Loucy (cell line): ENCODE data around the gene HMX1.

Experiments used
- H2AFZ ChIP-seq: fragments of 200-600 bp; sonication (generic); 2 replicates; pipeline ENCODE4 v1.6.0; 2016; ENCODE audit warnings: antibody characterized with exemption, mild to moderate bottlenecking, low read length, moderate library complexity
- H3F3A ChIP-seq: fragments of 200-600 bp; 2 replicates; pipeline ENCODE4 v1.6.0; 2016; ENCODE audit warnings: antibody characterized with exemption, low read depth, mild to moderate bottlenecking
- H3K27me3 ChIP-seq: fragments of 200-600 bp; sonication (generic); 2 replicates; pipeline ENCODE4 v1.6.1; 2014; ENCODE audit warnings: low read length, mild to moderate bottlenecking; ENCODE audit not compliant: insufficient read depth, poor library complexity, severe bottlenecking
- H3K36me3 ChIP-seq: fragments of 200-600 bp; sonication (generic); 2 replicates; pipeline ENCODE4 v1.6.1; 2016; ENCODE audit warnings: low read length; ENCODE audit not compliant: insufficient read depth
- H3K4me1 ChIP-seq: fragments of 200-600 bp; sonication (generic); 2 replicates; pipeline ENCODE4 v1.5.1; 2014; ENCODE audit warnings: low read length, mild to moderate bottlenecking; ENCODE audit not compliant: insufficient read depth, poor library complexity, severe bottlenecking
- H3K4me2 ChIP-seq: fragments of 200-600 bp; sonication (generic); 2 replicates; pipeline ENCODE4 v1.6.0; 2014; ENCODE audit warnings: antibody characterized with exemption, low read length, low read depth, mild to moderate bottlenecking; ENCODE audit not compliant: poor library complexity, severe bottlenecking
- H3K4me3 ChIP-seq: fragments of 200-600 bp; sonication (generic); 2 replicates; pipeline ENCODE4 v1.5.1; 2014; ENCODE audit warnings: low read length, mild to moderate bottlenecking, mixed read lengths; ENCODE audit not compliant: poor library complexity, severe bottlenecking
- H3K79me2 ChIP-seq: fragments of 200-600 bp; sonication (generic); 2 replicates; pipeline ENCODE4 v1.6.1; 2014; ENCODE audit warnings: low read length; ENCODE audit not compliant: insufficient read depth
- H3K9ac ChIP-seq: fragments of 200-600 bp; sonication (generic); 2 replicates; pipeline ENCODE4 v1.6.0; 2014; ENCODE audit warnings: mild to moderate bottlenecking, low read depth, low read length, moderate library complexity; ENCODE audit not compliant: poor library complexity, severe bottlenecking
- H3K9me2 ChIP-seq: fragments of 200-600 bp; sonication (generic); replicated peaks from 2 replicates; pipeline ENCODE4 v1.6.1; 2016; ENCODE audit warnings: low read depth, low read length, mixed read lengths
- H3K9me3 ChIP-seq: fragments of 200-600 bp; sonication (generic); 2 replicates; pipeline ENCODE4 v1.6.1; 2014; ENCODE audit warnings: mild to moderate bottlenecking, antibody characterized with exemption, low read length, low read depth; ENCODE audit not compliant: insufficient read depth
- H4K20me1 ChIP-seq: fragments of 200-600 bp; sonication (generic); 2 replicates; pipeline ENCODE4 v1.6.0; 2014; ENCODE audit warnings: antibody characterized with exemption, low read length, mild to moderate bottlenecking; ENCODE audit not compliant: insufficient read depth, poor library complexity, severe bottlenecking
- CTCF ChIP-seq: fragments of 200-600 bp; sonication (generic); conservative IDR thresholded peaks from 2 replicates; pipeline ENCODE4 v1.5.1; 2014; ENCODE audit warnings: mild to moderate bottlenecking, antibody characterized with exemption, low read length
- EZH2phosphoT487 ChIP-seq: fragments of 200-600 bp; IDR thresholded peaks from 2 replicates; pipeline ENCODE4 v1.6.1; 2018; ENCODE audit warnings: antibody characterized with exemption, mild to moderate bottlenecking, moderate library complexity, borderline replicate concordance

The HMX1 gene

GRCh38 chr4:8867624-8868320 lies 3.9 kb downstream of the HMX1 start:
- H3K36me3 ChIP-seq, result no peaks in the 10 kb centered on the region
- H3K79me2 ChIP-seq, result no peaks in the 10 kb centered on the region
- no peaks in the 10 kb centered on the region for H4K20me1 ChIP-seq
- TF ChIP-seq CTCF (no peak), EZH2phosphoT487 (no peak)
- H3K4me1 ChIP-seq, result no peaks in the 10 kb centered on the region
- no peaks in the 10 kb centered on the region for H3K27me3 ChIP-seq
- no peak overlapping the region for H2AFZ ChIP-seq
- H3K9me2 ChIP-seq, result no peaks in the 10 kb centered on the region
- no peak overlapping the region for H3K9ac ChIP-seq
- H3F3A ChIP-seq, result no peaks in the 10 kb centered on the region
- H3K4me3 ChIP-seq, result no peak overlapping the region
- no peaks in the 10 kb centered on the region; the same call in 1 of the 2 replicates for H3K9me3 ChIP-seq
- H3K4me2 ChIP-seq, result no peak overlapping the region

GRCh38 chr4:8866828-8867623 lies 4.6 kb downstream of the HMX1 start:
- Histone ChIP-seq H2AFZ (no peak overlapping the region), H3K9me3 (no peaks in the 10 kb centered on the region; the same call in 1 of the 2 replicates), H3K79me2 (no peaks in the 10 kb centered on the region), H3K27me3 (no peaks in the 10 kb centered on the region), H3K9ac (no peak overlapping the region), H4K20me1 (no peaks in the 10 kb centered on the region), H3K4me1 (no peaks in the 10 kb centered on the region), H3K36me3 (no peaks in the 10 kb centered on the region), H3K4me3 (no peak overlapping the region), H3K4me2 (no peak overlapping the region), H3F3A (no peaks in the 10 kb centered on the region), H3K9me2 (no peaks in the 10 kb centered on the region)
- TF ChIP-seq CTCF (no peak), EZH2phosphoT487 (no peak)

DNA sequence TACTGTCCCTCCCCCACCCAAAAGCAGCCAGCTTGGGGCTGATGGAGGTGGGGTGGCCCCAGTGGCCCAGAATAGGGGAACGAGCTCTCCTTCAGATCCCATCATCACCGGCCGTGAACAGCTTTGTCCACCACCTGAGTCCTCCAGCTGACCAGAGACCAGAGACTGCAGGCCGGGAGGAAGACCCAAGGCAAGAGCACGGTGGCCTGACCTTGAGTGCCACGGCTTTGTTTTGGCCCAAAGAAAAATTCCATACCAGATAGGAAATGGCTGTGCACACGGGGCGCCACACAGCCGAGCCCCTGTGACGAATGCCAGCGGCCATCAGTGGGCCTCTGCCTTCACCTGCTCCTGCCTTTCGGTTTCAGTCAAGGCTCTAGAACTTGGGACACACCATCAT lies 5.2 kb downstream of the HMX1 start:
- Histone ChIP-seq H3K9ac (no peak overlapping the region), H3K9me2 (no peaks in the 10 kb centered on the region), H3K79me2 (no peaks in the 10 kb centered on the region), H3K36me3 (no peaks in the 10 kb centered on the region), H3K27me3 (no peaks in the 10 kb centered on the region), H3K4me3 (no peak overlapping the region), H4K20me1 (no peaks in the 10 kb centered on the region), H3K4me2 (no peak overlapping the region), H2AFZ (no peak overlapping the region), H3K9me3 (no peaks in the 10 kb centered on the region; the same call in 1 of the 2 replicates), H3F3A (no peaks in the 10 kb centered on the region), H3K4me1 (no peaks in the 10 kb centered on the region)
- TF ChIP-seq EZH2phosphoT487 (no peak), CTCF (no peak)
